ENCODE data around the gene VMP1.

Gene VMP1

GRCh38 chr17:59858167-59858816 is 150.8 kb downstream of the VMP1 start:
- no peak for TF ChIP-seq CTCF (IDR thresholded peaks at IDR 0.05; ENCODE audit: insufficient read depth, low read length)
- TF ChIP-seq GABPA (IDR thresholded peaks at IDR 0.05; ENCODE audit: low read depth), result no peak
- TF ChIP-seq, protein P1, sequence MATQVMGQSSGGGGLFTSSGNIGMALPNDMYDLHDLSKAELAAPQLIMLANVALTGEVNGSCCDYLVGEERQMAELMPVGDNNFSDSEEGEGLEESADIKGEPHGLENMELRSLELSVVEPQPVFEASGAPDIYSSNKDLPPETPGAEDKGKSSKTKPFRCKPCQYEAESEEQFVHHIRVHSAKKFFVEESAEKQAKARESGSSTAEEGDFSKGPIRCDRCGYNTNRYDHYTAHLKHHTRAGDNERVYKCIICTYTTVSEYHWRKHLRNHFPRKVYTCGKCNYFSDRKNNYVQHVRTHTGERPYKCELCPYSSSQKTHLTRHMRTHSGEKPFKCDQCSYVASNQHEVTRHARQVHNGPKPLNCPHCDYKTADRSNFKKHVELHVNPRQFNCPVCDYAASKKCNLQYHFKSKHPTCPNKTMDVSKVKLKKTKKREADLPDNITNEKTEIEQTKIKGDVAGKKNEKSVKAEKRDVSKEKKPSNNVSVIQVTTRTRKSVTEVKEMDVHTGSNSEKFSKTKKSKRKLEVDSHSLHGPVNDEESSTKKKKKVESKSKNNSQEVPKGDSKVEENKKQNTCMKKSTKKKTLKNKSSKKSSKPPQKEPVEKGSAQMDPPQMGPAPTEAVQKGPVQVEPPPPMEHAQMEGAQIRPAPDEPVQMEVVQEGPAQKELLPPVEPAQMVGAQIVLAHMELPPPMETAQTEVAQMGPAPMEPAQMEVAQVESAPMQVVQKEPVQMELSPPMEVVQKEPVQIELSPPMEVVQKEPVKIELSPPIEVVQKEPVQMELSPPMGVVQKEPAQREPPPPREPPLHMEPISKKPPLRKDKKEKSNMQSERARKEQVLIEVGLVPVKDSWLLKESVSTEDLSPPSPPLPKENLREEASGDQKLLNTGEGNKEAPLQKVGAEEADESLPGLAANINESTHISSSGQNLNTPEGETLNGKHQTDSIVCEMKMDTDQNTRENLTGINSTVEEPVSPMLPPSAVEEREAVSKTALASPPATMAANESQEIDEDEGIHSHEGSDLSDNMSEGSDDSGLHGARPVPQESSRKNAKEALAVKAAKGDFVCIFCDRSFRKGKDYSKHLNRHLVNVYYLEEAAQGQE (IDR thresholded peaks at IDR 0.05; ENCODE audit: insufficient replicate concordance, low read depth), result no peak
- TF ChIP-seq POLR2AphosphoS5 (IDR thresholded peaks at IDR 0.05; ENCODE audit: low read depth), result no peak
- no peak for TF ChIP-seq SPI1 (IDR thresholded peaks at IDR 0.05; ENCODE audit: borderline replicate concordance, low read depth)
- H3K4me3 ChIP-seq (replicated peaks; ENCODE audit: insufficient read depth, low read length), result no peak overlapping the region
- DNase-seq (ENCODE audit: low read depth in 1 of 2, low spot score in 1 of 2), result no peak
- H3K27ac ChIP-seq (replicated peaks), result no peak overlapping the region
- no peaks in the 10 kb centered on the region for H3K27me3 ChIP-seq (ENCODE audit: insufficient read depth, poor library complexity, severe bottlenecking)

- H3K4me3 ChIP-seq (replicated peaks; ENCODE audit: insufficient read depth, low read length), result no peak overlapping the region
- no peak for DNase-seq (ENCODE audit: low read depth in 1 of 2, low spot score in 1 of 2)
- H3K27me3 ChIP-seq (ENCODE audit: insufficient read depth, poor library complexity, severe bottlenecking), result no peaks in the 10 kb centered on the region
- TF ChIP-seq POLR2AphosphoS5 (IDR thresholded peaks at IDR 0.05; ENCODE audit: low read depth) (no peak), GABPA (IDR thresholded peaks at IDR 0.05; ENCODE audit: low read depth) (no peak), CTCF (IDR thresholded peaks at IDR 0.05; ENCODE audit: insufficient read depth, low read length) (no peak), SPI1 (IDR thresholded peaks at IDR 0.05; ENCODE audit: borderline replicate concordance, low read depth) (no peak)
- TF ChIP-seq, protein P1 (IDR thresholded peaks at IDR 0.05; ENCODE audit: insufficient replicate concordance, low read depth), result no peak
- H3K27ac ChIP-seq (replicated peaks), result no peak overlapping the region
Measured at GRCh38 chr17:59858932-59859331, 151.5 kb downstream of the VMP1 start.

DNA sequence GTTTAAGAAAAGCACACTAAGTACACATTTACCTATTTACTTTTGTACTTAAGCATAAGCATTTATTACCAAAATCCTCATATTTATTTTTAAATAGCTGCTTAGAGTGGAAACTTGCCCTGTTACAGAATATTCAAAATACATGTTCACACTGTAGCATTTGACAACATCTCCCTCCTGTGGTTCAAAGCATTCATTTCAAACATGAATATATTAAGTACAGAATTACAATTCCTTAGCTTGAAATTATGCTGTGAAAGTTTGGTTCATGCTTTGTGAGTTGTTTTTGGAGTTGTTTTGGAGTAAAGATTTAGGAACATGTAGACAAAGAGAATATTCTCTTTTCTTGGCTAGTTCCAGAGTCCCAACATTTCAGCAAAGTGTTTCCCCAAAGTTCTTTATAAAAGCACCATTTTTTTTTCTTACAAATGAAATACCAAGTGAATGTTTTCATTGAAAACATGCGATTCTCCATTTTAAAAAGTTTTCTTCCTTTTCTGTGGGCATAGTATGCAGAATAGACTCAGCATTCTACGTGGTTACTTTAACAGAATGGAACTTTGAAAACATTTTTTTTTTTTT is 152.1 kb downstream of the VMP1 start:
- Histone ChIP-seq H3K27ac (replicated peaks) (no peak overlapping the region), H3K4me3 (replicated peaks; ENCODE audit: insufficient read depth, low read length) (no peak overlapping the region), H3K27me3 (ENCODE audit: insufficient read depth, poor library complexity, severe bottlenecking) (no peaks in the 10 kb centered on the region)
- TF ChIP-seq POLR2AphosphoS5 (IDR thresholded peaks at IDR 0.05; ENCODE audit: low read depth) (no peak), CTCF (IDR thresholded peaks at IDR 0.05; ENCODE audit: insufficient read depth, low read length) (peak; percentile 16), GABPA (IDR thresholded peaks at IDR 0.05; ENCODE audit: low read depth) (no peak)
- TF ChIP-seq, protein P1 (IDR thresholded peaks at IDR 0.05; ENCODE audit: insufficient replicate concordance, low read depth), result no peak
- DNase-seq (ENCODE audit: low read depth in 1 of 2, low spot score in 1 of 2), result peak in 1 of 2 experiments; percentile 26
